SK-N-SH (cell line): Measurements from ENCODE around the gene NDEL1.
"Not testable (repeated sequence)": the region's sequence is repeated elsewhere in the genome, so short reads cannot be mapped to it uniquely, and the experiment has no call there.

Experiments
- FOXM1 ChIP-seq: IDR thresholded peaks from 2 replicates; pipeline ENCODE4 v1.4.0; 2012; ENCODE audit warnings: low read depth, mild to moderate bottlenecking
- RXRA ChIP-seq: IDR thresholded peaks from 2 replicates; pipeline ENCODE4 v1.4.0; 2012; ENCODE audit warnings: low read depth, mild to moderate bottlenecking, borderline replicate concordance
- SMC3 ChIP-seq: IDR thresholded peaks from 2 replicates; pipeline ENCODE4 v1.6.1; 2012; ENCODE audit warnings: low read depth, low read length, improper control_type of control experiment
- TF ChIP-seq, protein P1 (sequence below): fragments of 150-350 bp; IDR thresholded peaks from 2 replicates; pipeline ENCODE4 v1.6.1; 2017; ENCODE audit warnings: antibody characterized with exemption, low read length, low read depth, borderline replicate concordance
- TF ChIP-seq, protein P2 (sequence below): IDR thresholded peaks from 2 replicates; pipeline ENCODE4 v1.6.1; 2012; ENCODE audit warnings: mild to moderate bottlenecking, low read depth, low read length, moderate library complexity

- TF ChIP-seq, protein P1, sequence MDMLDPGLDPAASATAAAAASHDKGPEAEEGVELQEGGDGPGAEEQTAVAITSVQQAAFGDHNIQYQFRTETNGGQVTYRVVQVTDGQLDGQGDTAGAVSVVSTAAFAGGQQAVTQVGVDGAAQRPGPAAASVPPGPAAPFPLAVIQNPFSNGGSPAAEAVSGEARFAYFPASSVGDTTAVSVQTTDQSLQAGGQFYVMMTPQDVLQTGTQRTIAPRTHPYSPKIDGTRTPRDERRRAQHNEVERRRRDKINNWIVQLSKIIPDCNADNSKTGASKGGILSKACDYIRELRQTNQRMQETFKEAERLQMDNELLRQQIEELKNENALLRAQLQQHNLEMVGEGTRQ: not testable (repeated sequence)
- TF ChIP-seq, protein P2, sequence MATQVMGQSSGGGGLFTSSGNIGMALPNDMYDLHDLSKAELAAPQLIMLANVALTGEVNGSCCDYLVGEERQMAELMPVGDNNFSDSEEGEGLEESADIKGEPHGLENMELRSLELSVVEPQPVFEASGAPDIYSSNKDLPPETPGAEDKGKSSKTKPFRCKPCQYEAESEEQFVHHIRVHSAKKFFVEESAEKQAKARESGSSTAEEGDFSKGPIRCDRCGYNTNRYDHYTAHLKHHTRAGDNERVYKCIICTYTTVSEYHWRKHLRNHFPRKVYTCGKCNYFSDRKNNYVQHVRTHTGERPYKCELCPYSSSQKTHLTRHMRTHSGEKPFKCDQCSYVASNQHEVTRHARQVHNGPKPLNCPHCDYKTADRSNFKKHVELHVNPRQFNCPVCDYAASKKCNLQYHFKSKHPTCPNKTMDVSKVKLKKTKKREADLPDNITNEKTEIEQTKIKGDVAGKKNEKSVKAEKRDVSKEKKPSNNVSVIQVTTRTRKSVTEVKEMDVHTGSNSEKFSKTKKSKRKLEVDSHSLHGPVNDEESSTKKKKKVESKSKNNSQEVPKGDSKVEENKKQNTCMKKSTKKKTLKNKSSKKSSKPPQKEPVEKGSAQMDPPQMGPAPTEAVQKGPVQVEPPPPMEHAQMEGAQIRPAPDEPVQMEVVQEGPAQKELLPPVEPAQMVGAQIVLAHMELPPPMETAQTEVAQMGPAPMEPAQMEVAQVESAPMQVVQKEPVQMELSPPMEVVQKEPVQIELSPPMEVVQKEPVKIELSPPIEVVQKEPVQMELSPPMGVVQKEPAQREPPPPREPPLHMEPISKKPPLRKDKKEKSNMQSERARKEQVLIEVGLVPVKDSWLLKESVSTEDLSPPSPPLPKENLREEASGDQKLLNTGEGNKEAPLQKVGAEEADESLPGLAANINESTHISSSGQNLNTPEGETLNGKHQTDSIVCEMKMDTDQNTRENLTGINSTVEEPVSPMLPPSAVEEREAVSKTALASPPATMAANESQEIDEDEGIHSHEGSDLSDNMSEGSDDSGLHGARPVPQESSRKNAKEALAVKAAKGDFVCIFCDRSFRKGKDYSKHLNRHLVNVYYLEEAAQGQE: not testable (repeated sequence)
- TF ChIP-seq FOXM1, SMC3, RXRA: not testable (repeated sequence)
Measured at GRCh38 chr17:8394497-8394896, 41.2 kb upstream of the NDEL1 start.
